ENCODE results near the gene DYRK1A.

DNA sequence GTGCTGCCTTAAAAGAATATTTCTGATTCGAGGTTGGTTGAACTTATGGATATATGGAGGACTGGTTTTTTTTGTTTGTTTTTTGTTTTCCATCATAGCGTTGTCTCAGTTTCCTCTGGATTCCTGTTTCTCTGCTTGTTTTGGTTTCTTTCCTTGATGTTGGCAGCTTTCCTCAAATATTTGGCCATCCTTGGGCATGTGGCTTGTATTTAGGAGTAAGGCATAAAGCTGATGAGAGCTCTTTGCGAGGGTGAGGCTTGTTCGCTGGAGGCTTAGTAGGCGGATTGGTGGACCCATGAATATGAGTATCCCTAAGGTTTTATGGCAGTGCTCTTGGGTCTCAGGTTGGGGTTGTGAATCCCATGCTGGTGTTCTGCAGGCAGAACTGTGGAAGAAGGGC is 22.9 kb downstream of the DYRK1A start:
- TF ChIP-seq, protein P1, sequence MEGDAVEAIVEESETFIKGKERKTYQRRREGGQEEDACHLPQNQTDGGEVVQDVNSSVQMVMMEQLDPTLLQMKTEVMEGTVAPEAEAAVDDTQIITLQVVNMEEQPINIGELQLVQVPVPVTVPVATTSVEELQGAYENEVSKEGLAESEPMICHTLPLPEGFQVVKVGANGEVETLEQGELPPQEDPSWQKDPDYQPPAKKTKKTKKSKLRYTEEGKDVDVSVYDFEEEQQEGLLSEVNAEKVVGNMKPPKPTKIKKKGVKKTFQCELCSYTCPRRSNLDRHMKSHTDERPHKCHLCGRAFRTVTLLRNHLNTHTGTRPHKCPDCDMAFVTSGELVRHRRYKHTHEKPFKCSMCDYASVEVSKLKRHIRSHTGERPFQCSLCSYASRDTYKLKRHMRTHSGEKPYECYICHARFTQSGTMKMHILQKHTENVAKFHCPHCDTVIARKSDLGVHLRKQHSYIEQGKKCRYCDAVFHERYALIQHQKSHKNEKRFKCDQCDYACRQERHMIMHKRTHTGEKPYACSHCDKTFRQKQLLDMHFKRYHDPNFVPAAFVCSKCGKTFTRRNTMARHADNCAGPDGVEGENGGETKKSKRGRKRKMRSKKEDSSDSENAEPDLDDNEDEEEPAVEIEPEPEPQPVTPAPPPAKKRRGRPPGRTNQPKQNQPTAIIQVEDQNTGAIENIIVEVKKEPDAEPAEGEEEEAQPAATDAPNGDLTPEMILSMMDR (IDR thresholded peaks at IDR 0.05; ENCODE audit: low read depth, low read length) = no peak
- no peak for TF ChIP-seq POLR2A (IDR thresholded peaks at IDR 0.05; ENCODE audit: extremely low read depth, insufficient read length)

Measured in NB4 (cell line).